A549 (cell line): Measurements from ENCODE around the gene ANO2. TPM values are rescaled to one million over a fixed set of nuclear protein-coding genes. Genes with fewer than 3 reads are reported as not detected.

Experiments used
- ATAC-seq, 2 experiments: fragments of 200-7000 bp in 1 of 2; fragments of >200 bp in 1 of 2; cut with Nextera tagmentation in 1 of 2; cut with Tn5 transposase in 1 of 2; 3 replicates each; pipeline versions ENCODE4 v1.8.0 to v1.9.1; 2018 to 2020; ENCODE audit warnings: mild to moderate bottlenecking in 1 of 2, moderate library complexity in 1 of 2
- CTCF ChIA-PET: fragments of 300-600 bp; sonication (Branson Sonifier 250); formaldehyde crosslinking; extraction: SDS; loops from one replicate; lab custom pipeline; 2021; ENCODE audit warnings: antibody characterized with exemption, inconsistent platforms; lab: Yijun Ruan, JAX
- POLR2A ChIA-PET: fragments of 350-600 bp; formaldehyde crosslinking; extraction: SDS; loops from one replicate; lab custom pipeline; 2021; ENCODE audit warnings: antibody characterized with exemption, inconsistent platforms; lab: Yijun Ruan, JAX
- DNase-seq, 2 experiments: peaks; one replicate each; pipeline versions ENCODE4 v3.0.0 to v3.0.0-alpha.2; 2011 to 2016; ENCODE audit warnings: low read depth in 1 of 2, low spot score in 1 of 2
- FAIRE-seq: peaks from 2 replicates; lab custom pipeline; 2011; peaks lifted over from hg19 to GRCh38; lab: Jason Lieb, UNC
- H3K27ac ChIP-seq, 2 experiments: fragments of >200 bp; sonication (Bioruptor Twin); formaldehyde crosslinking; 3 replicates each; pipeline ENCODE4 v1.5.1; 2016 to 2017
- H3K4me1 ChIP-seq: fragments of >200 bp; sonication (Bioruptor Twin); formaldehyde crosslinking; 3 replicates; pipeline ENCODE4 v1.6.1; 2016
- H3K4me2 ChIP-seq: fragments of >200 bp; sonication (Bioruptor Twin); formaldehyde crosslinking; 3 replicates; pipeline ENCODE4 v1.6.1; 2016
- H3K4me3 ChIP-seq: fragments of >200 bp; sonication (Bioruptor Twin); formaldehyde crosslinking; 3 replicates; pipeline ENCODE4 v1.5.1; 2016
- H3K9me3 ChIP-seq: fragments of >200 bp; sonication (Bioruptor Twin); formaldehyde crosslinking; 3 replicates; pipeline ENCODE4 v1.6.1; 2016
- BHLHE40 ChIP-seq: IDR thresholded peaks from 2 replicates; pipeline ENCODE4 v1.6.1; 2012; ENCODE audit warnings: low read depth, low read length, inconsistent platforms
- CBX2 ChIP-seq: fragments of 200-600 bp; sonication (generic); IDR thresholded peaks from 2 replicates; pipeline ENCODE4 v1.6.1; 2016; ENCODE audit warnings: low read depth, mild to moderate bottlenecking, borderline replicate concordance
- CEBPB ChIP-seq, 2 experiments: fragments of >200 bp in 1 of 2; sonication (Bioruptor Twin) in 1 of 2; formaldehyde crosslinking in 1 of 2; IDR thresholded peaks; 2 replicates each; pipeline ENCODE4 v1.6.1; 2012 to 2016
- CHD4 ChIP-seq: fragments of 200-600 bp; sonication (generic); IDR thresholded peaks from 2 replicates; pipeline ENCODE4 v1.6.1; 2016; ENCODE audit warnings: antibody characterized with exemption, mild to moderate bottlenecking, borderline replicate concordance
- EHF ChIP-seq: fragments of 250-450 bp; sonication (Bioruptor Pico); IDR thresholded peaks from 2 replicates; pipeline ENCODE4 v1.5.0; 2020; ENCODE audit warnings: mild to moderate bottlenecking
- EHMT2 ChIP-seq: fragments of 200-600 bp; sonication (generic); IDR thresholded peaks from 2 replicates; pipeline ENCODE4 v1.6.1; 2016; ENCODE audit warnings: antibody characterized with exemption, low read depth, mild to moderate bottlenecking, moderate library complexity
- FOSB ChIP-seq: fragments of 250-450 bp; sonication (Bioruptor Pico); IDR thresholded peaks from 2 replicates; pipeline ENCODE4 v1.5.0; 2020; ENCODE audit warnings: mild to moderate bottlenecking, moderate library complexity
- FOSL2 ChIP-seq, 2 experiments: fragments of 450-650 bp in 1 of 2; fragments of >200 bp in 1 of 2; sonication (Bioruptor Twin) in 1 of 2; formaldehyde crosslinking; IDR thresholded peaks; 2 replicates each; pipeline versions ENCODE4 v1.5.0 to v1.6.1; 2016 to 2020; ENCODE audit warnings: mild to moderate bottlenecking in 1 of 2, moderate library complexity in 1 of 2
- FOXS1 ChIP-seq: fragments of 250-450 bp; sonication (Bioruptor Pico); IDR thresholded peaks from 2 replicates; pipeline ENCODE4 v1.5.0; 2020; ENCODE audit warnings: mild to moderate bottlenecking, moderate library complexity
- HEYL ChIP-seq: fragments of 250-450 bp; sonication (Bioruptor Pico); IDR thresholded peaks from 2 replicates; pipeline ENCODE4 v1.8.0; 2021; ENCODE audit warnings: mild to moderate bottlenecking, moderate library complexity
- HOXB13 ChIP-seq: fragments of 250-450 bp; sonication (Bioruptor Pico); IDR thresholded peaks from 2 replicates; pipeline ENCODE4 v1.5.0; 2020; ENCODE audit warnings: low read depth, mild to moderate bottlenecking, moderate library complexity
- HOXB5 ChIP-seq: fragments of 250-450 bp; sonication (Bioruptor Pico); IDR thresholded peaks from 2 replicates; pipeline ENCODE4 v1.5.0; 2020; ENCODE audit warnings: mild to moderate bottlenecking, moderate library complexity
- KDM1A ChIP-seq: fragments of 200-600 bp; sonication (generic); IDR thresholded peaks from 2 replicates; pipeline ENCODE4 v1.6.1; 2016; ENCODE audit warnings: low read depth, mild to moderate bottlenecking
- KDM5A ChIP-seq: fragments of 200-600 bp; sonication (generic); IDR thresholded peaks from 2 replicates; pipeline ENCODE4 v1.6.1; 2016; ENCODE audit warnings: antibody characterized with exemption, mild to moderate bottlenecking
- MAFK ChIP-seq: fragments of 450-650 bp; IDR thresholded peaks from 2 replicates; pipeline ENCODE4 v1.6.1; 2014; ENCODE audit not compliant: partially characterized antibody
- NPAS2 ChIP-seq: fragments of 250-450 bp; sonication (Bioruptor Pico); IDR thresholded peaks from 2 replicates; pipeline ENCODE4 v1.8.0; 2022; ENCODE audit warnings: mild to moderate bottlenecking, moderate library complexity, borderline replicate concordance
- NR3C1 ChIP-seq: fragments of >200 bp; sonication (Bioruptor Twin); formaldehyde crosslinking; IDR thresholded peaks from 3 replicates; pipeline ENCODE4 v1.6.1; 2017
- PHF8 ChIP-seq: fragments of 200-600 bp; sonication (generic); IDR thresholded peaks from 2 replicates; pipeline ENCODE4 v1.6.1; 2016; ENCODE audit warnings: low read depth, mild to moderate bottlenecking, antibody characterized with exemption, moderate library complexity, borderline replicate concordance
- RAD21 ChIP-seq, 2 experiments: fragments of >200 bp in 1 of 2; sonication (Bioruptor Twin) in 1 of 2; formaldehyde crosslinking in 1 of 2; IDR thresholded peaks in 1 of 2; conservative IDR thresholded peaks in 1 of 2; 2 replicates in 1 of 2; 3 replicates in 1 of 2; pipeline ENCODE4 v1.6.1; 2012 to 2018; ENCODE audit warnings: inconsistent platforms in 1 of 2
- RCOR1 ChIP-seq: fragments of 150-350 bp; IDR thresholded peaks from 2 replicates; pipeline ENCODE4 v1.6.1; 2014; ENCODE audit warnings: antibody characterized with exemption, low read length, low read depth
- RFX5 ChIP-seq: fragments of 450-650 bp; IDR thresholded peaks from 2 replicates; pipeline ENCODE4 v1.7.1; 2014; ENCODE audit warnings: antibody characterized with exemption, mild to moderate bottlenecking, moderate library complexity
- ZC3H11A ChIP-seq: fragments of 450-650 bp; IDR thresholded peaks from 2 replicates; pipeline ENCODE4 v1.6.1; 2014; ENCODE audit warnings: antibody characterized with exemption, mild to moderate bottlenecking
- ZFP36 ChIP-seq: fragments of 450-650 bp; IDR thresholded peaks from 2 replicates; pipeline ENCODE4 v1.6.1; 2014; ENCODE audit warnings: borderline replicate concordance; ENCODE audit not compliant: partially characterized antibody
- ZNF302 ChIP-seq: fragments of 250-450 bp; sonication (Bioruptor Pico); IDR thresholded peaks from 2 replicates; pipeline ENCODE4 v1.9.0; 2021; ENCODE audit warnings: inconsistent platforms, mild to moderate bottlenecking, moderate library complexity
- ZSCAN20 ChIP-seq: fragments of 250-450 bp; sonication (Bioruptor Pico); IDR thresholded peaks from 2 replicates; pipeline ENCODE4 v1.8.0; 2022; ENCODE audit warnings: mild to moderate bottlenecking, moderate library complexity
- WGBS: methylation state at CpG from one replicate; pipeline ENCODE4 v1.1.6; 2017; ENCODE audit errors: missing lambda C conversion rate; 5-methylcytosine and 5-hydroxymethylcytosine counted together
- polyA plus RNA-seq, 4 experiments: library from polyadenylated mRNA; depleted of rRNA in 3 of 4; stranded (reverse); fragments of >200 nt; fragmentation: RNase III in 1 of 4; extraction: RNeasy Plus Mini Kit Qiagen cat#74134 plus additional on column Dnase treatment in 1 of 4; gene quantifications; 2 replicates in 3 of 4; 3 replicates in 1 of 4; pipeline ENCODE4 v1.2.3, GENCODE V29; 2011 to 2017
- TF ChIP-seq, protein P1 (sequence below): fragments of 450-650 bp; IDR thresholded peaks from 2 replicates; pipeline ENCODE4 v1.6.1; 2014; ENCODE audit warnings: antibody characterized with exemption
- TF ChIP-seq, protein P2 (sequence below): IDR thresholded peaks from 2 replicates; pipeline ENCODE4 v1.6.1; 2012
- TF ChIP-seq, protein P3 (sequence below): fragments of >200 bp; sonication (Bioruptor Twin); formaldehyde crosslinking; IDR thresholded peaks from 2 replicates; pipeline ENCODE4 v1.6.1; 2016
- TF ChIP-seq, protein P4 (sequence below): IDR thresholded peaks from 2 replicates; pipeline ENCODE4 v1.6.1; 2012; ENCODE audit warnings: low read depth, borderline replicate concordance
- TF ChIP-seq, protein P5 (sequence below): fragments of 250-450 bp; sonication (Bioruptor Pico); IDR thresholded peaks from 2 replicates; pipeline ENCODE4 v1.5.0; 2021; ENCODE audit warnings: mild to moderate bottlenecking, moderate library complexity, borderline replicate concordance

The ANO2 gene
- polyA plus RNA-seq, 2 of the 4 experiments (the other 2 are of a cell fraction): not detected

DNA sequence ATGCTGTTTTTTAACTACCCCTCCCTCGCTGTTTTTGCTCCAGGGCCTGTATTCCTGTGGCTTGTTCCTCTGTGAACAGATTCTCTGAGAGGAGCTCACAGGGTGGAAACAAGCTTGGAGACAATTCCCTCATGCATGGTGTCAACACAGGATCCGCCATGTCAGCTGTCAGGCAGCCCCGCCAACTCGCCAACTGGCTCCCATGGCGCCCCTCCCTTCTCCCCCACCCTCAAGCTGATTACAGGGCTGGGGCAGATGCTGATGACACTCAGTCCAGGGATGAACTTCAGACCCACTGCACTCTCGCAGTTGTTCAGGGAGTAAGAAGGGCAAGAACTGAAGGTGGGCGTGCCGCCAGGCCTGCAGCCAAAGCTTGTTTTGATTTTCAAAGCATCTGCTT, 283.2 kb downstream of the ANO2 start:
- Histone ChIP-seq H3K27ac (no peak overlapping the region), H3K4me1 (no peaks in the 10 kb centered on the region), H3K9me3 (no peaks in the 10 kb centered on the region), H3K4me3 (no peak overlapping the region), H3K4me2 (no peak overlapping the region)
- DNase-seq (no peak), FAIRE-seq (no peak), ATAC-seq (no peak)
- TF ChIP-seq, protein P1, sequence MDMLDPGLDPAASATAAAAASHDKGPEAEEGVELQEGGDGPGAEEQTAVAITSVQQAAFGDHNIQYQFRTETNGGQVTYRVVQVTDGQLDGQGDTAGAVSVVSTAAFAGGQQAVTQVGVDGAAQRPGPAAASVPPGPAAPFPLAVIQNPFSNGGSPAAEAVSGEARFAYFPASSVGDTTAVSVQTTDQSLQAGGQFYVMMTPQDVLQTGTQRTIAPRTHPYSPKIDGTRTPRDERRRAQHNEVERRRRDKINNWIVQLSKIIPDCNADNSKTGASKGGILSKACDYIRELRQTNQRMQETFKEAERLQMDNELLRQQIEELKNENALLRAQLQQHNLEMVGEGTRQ: no peak
- TF ChIP-seq EHMT2: no peak
- TF ChIP-seq RAD21 (conservative IDR thresholded peaks at IDR 0.05 in 1 of 2, IDR thresholded peaks at IDR 0.05 in 1 of 2): no peak
- TF ChIP-seq ZNF302 (CRISPR knock-in tag): no peak
- TF ChIP-seq MAFK: no peak
- no peak for TF ChIP-seq FOSL2 (IDR thresholded peaks at IDR 0.05)
- TF ChIP-seq FOSL2 (CRISPR knock-in tag; IDR thresholded peaks at IDR 0.05): no peak
- no peak for TF ChIP-seq KDM1A
- no peak for TF ChIP-seq CBX2
- TF ChIP-seq ZFP36: no peak
- no peak for TF ChIP-seq EHF
- TF ChIP-seq CEBPB (IDR thresholded peaks at IDR 0.05): no peak
- TF ChIP-seq NPAS2 (CRISPR knock-in tag): no peak
- TF ChIP-seq, protein P2, sequence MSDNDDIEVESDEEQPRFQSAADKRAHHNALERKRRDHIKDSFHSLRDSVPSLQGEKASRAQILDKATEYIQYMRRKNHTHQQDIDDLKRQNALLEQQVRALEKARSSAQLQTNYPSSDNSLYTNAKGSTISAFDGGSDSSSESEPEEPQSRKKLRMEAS: no peak
- TF ChIP-seq PHF8: no peak
- TF ChIP-seq KDM5A: no peak
- TF ChIP-seq HEYL (CRISPR knock-in tag): no peak
- no peak for TF ChIP-seq ZSCAN20 (CRISPR knock-in tag)
- no peak for TF ChIP-seq HOXB13 (CRISPR knock-in tag)
- TF ChIP-seq BHLHE40: no peak
- ChIA-PET CTCF (interaction anchor here (2.2 kb wide), 1 partner anchor 13 kb away, joined by 7 read pairs; no protein-coding TSS in a partner anchor), POLR2A (no interaction called here)
- WGBS: 38% methylated on average over 5 of the region's 8 CpGs

DNA sequence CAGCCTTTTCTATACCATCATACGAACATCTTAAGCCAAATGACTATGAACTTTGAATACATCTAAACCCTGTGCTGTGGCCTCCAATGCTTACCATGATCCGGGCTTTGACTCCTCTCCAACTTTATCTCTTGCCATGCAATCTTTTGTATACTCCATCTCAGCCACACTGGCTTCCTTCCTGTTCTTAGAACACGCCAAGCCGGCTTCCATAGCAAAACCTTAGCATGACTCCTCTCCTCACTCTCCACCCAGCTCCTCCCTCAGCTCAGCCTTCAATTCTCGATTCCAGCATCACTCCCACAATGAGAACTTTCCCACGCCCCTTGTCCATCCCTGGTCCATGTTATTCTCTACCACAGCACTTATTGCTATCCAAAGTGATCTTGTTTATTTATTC, 284.8 kb downstream of the ANO2 start:
- H3K4me1 ChIP-seq: no peaks in the 10 kb centered on the region
- no peaks in the 10 kb centered on the region for H3K9me3 ChIP-seq
- no peak for FAIRE-seq
- no peak for ATAC-seq
- H3K27ac ChIP-seq: no peak overlapping the region
- H3K4me2 ChIP-seq: no peak overlapping the region
- no peak for DNase-seq
- POLR2A ChIA-PET: no interaction called here
- TF ChIP-seq BHLHE40 (no peak), CHD4 (no peak), FOSB (no peak), FOXS1 (CRISPR knock-in tag) (no peak), RAD21 (conservative IDR thresholded peaks at IDR 0.05 in 1 of 2, IDR thresholded peaks at IDR 0.05 in 1 of 2) (no peak), ZC3H11A (no peak), RCOR1 (no peak), NR3C1 (no peak), HOXB5 (CRISPR knock-in tag) (no peak), RFX5 (no peak), ZFP36 (no peak)
- TF ChIP-seq, protein P3, sequence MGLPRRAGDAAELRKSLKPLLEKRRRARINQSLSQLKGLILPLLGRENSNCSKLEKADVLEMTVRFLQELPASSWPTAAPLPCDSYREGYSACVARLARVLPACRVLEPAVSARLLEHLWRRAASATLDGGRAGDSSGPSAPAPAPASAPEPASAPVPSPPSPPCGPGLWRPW: no peak
- TF ChIP-seq, protein P1: no peak
- TF ChIP-seq, protein P4, sequence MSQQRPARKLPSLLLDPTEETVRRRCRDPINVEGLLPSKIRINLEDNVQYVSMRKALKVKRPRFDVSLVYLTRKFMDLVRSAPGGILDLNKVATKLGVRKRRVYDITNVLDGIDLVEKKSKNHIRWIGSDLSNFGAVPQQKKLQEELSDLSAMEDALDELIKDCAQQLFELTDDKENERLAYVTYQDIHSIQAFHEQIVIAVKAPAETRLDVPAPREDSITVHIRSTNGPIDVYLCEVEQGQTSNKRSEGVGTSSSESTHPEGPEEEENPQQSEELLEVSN: no peak
- TF ChIP-seq, protein P5, sequence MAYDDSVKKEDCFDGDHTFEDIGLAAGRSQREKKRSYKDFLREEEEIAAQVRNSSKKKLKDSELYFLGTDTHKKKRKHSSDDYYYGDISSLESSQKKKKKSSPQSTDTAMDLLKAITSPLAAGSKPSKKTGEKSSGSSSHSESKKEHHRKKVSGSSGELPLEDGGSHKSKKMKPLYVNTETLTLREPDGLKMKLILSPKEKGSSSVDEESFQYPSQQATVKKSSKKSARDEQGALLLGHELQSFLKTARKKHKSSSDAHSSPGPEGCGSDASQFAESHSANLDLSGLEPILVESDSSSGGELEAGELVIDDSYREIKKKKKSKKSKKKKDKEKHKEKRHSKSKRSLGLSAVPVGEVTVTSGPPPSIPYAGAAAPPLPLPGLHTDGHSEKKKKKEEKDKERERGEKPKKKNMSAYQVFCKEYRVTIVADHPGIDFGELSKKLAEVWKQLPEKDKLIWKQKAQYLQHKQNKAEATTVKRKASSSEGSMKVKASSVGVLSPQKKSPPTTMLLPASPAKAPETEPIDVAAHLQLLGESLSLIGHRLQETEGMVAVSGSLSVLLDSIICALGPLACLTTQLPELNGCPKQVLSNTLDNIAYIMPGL (CRISPR knock-in tag): no peak
- TF ChIP-seq, all 56 proteins: peak for 0
- H3K4me3 ChIP-seq: no peak overlapping the region
- under 1% methylated on average over 6 of the region's 6 CpGs for WGBS
- CTCF ChIA-PET: interaction anchor here (2.2 kb wide), 1 partner anchor 11 kb away, joined by 7 read pairs; no protein-coding TSS in a partner anchor
